Panc1 (cell line): ENCODE measurements around the gene C11orf21. TPM values are rescaled to one million over a fixed set of nuclear protein-coding genes. Genes with fewer than 3 reads are reported as not detected.
A peak's percentile ranks its signal among the peaks of the same experiment; 100 is the strongest.

Experiments used
- ATAC-seq: fragments of 200-7000 bp; cut with Tn5 transposase; 2 replicates; pipeline ENCODE4 v1.9.1; 2020; ENCODE audit warnings: mild to moderate bottlenecking, moderate library complexity
- BruUV-seq: library from RNA; stranded (reverse); fragments of 400-500 nt; replicated peaks from 2 replicates; lab custom pipeline; 2021; lab: Mats Ljungman, UMichigan
- CTCF ChIA-PET: fragments of 300-600 bp; sonication (Branson Sonifier 250); formaldehyde crosslinking; loops from one replicate; lab custom pipeline; 2022; ENCODE audit warnings: antibody characterized with exemption; lab: Charles Lee
- POLR2A ChIA-PET: fragments of 300-600 bp; sonication (Branson Sonifier 250); formaldehyde crosslinking; loops from one replicate; lab custom pipeline; 2022; ENCODE audit warnings: antibody characterized with exemption; lab: Charles Lee
- DNase-seq: peaks from one replicate; pipeline ENCODE4 v3.0.0-alpha.2; 2010; ENCODE audit warnings: low read depth, low spot score
- H3K27ac ChIP-seq: 2 replicates; pipeline ENCODE4 v1.5.1; 2011; ENCODE audit warnings: mild to moderate bottlenecking, low read length, inconsistent platforms
- H3K27me3 ChIP-seq: fragments of 200-500 bp; sonication (Bioruptor generic); 2 replicates; pipeline ENCODE4 v1.6.0; 2014; ENCODE audit warnings: low read length, inconsistent platforms; ENCODE audit not compliant: control insufficient read depth, insufficient read depth
- H3K36me3 ChIP-seq: fragments of 200-500 bp; sonication (Bioruptor generic); 2 replicates; pipeline ENCODE4 v1.5.1; 2014; ENCODE audit warnings: inconsistent platforms, mild to moderate bottlenecking, low read length, moderate library complexity; ENCODE audit not compliant: control insufficient read depth, insufficient read depth
- H3K4me1 ChIP-seq: 2 replicates; pipeline ENCODE4 v1.5.1; 2011; ENCODE audit warnings: inconsistent platforms, mild to moderate bottlenecking, low read length, moderate library complexity; ENCODE audit not compliant: control insufficient read depth, insufficient read depth
- H3K4me3 ChIP-seq, 2 experiments: 2 replicates each; pipeline ENCODE4 v1.5.1; 2011 to 2012; ENCODE audit warnings: low read depth in 2 of 2, low read length in 2 of 2, mild to moderate bottlenecking in 2 of 2, inconsistent platforms in 1 of 2, moderate library complexity in 1 of 2
- H3K9me3 ChIP-seq: fragments of 200-500 bp; sonication (Bioruptor generic); 2 replicates; pipeline ENCODE4 v1.5.1; 2014; ENCODE audit warnings: low read depth, mild to moderate bottlenecking, inconsistent platforms, low read length, moderate library complexity; ENCODE audit not compliant: control insufficient read depth, insufficient read depth
- POLR2AphosphoS5 ChIP-seq: IDR thresholded peaks from 2 replicates; pipeline ENCODE4 v1.6.1; 2012; ENCODE audit warnings: mild to moderate bottlenecking, low read depth, low read length, moderate library complexity
- SIN3A ChIP-seq: IDR thresholded peaks from 2 replicates; pipeline ENCODE4 v1.6.1; 2012; ENCODE audit warnings: low read depth, mild to moderate bottlenecking, low read length, moderate library complexity, borderline replicate concordance; ENCODE audit not compliant: insufficient read depth
- TCF7L2 ChIP-seq: IDR thresholded peaks from 2 replicates; pipeline ENCODE4 v1.6.1; 2011; ENCODE audit warnings: mild to moderate bottlenecking, low read depth, low read length, inconsistent platforms
- in situ Hi-C: cut with HindIII; loops from 2 replicates; pipeline ENCODE4 v1.10.0; 2016; ENCODE audit warnings: low sequenced_read_pairs, low pct_unique_long_range_greater_than_20kb
- intact Hi-C: fragments of 100-400 bp; cut with micrococcal nuclease; formaldehyde crosslinking; loops from one replicate; pipeline ENCODE4 v1.10.0; 2022; ENCODE audit not compliant: unreplicated experiment
- total RNA-seq: library from RNA; stranded (reverse); gene quantifications from one replicate; pipeline ENCODE4 v1.2.1, GENCODE V29; 2021; ENCODE audit not compliant: unreplicated experiment
- TF ChIP-seq, protein P1 (sequence below): fragments of 450-650 bp; IDR thresholded peaks from 2 replicates; pipeline ENCODE4 v1.5.1; 2017; ENCODE audit warnings: mild to moderate bottlenecking
- TF ChIP-seq, protein P2 (sequence below), 2 experiments: IDR thresholded peaks; 2 replicates each; pipeline ENCODE4 v1.6.1; 2011 to 2012; ENCODE audit warnings: low read depth in 2 of 2, control low read depth in 1 of 2, low read length in 1 of 2, mild to moderate bottlenecking in 1 of 2, moderate library complexity in 1 of 2; ENCODE audit not compliant: insufficient read depth in 1 of 2

Gene C11orf21
- total RNA-seq, 1 experiment from 2014 or later = 0.31 TPM

DNA sequence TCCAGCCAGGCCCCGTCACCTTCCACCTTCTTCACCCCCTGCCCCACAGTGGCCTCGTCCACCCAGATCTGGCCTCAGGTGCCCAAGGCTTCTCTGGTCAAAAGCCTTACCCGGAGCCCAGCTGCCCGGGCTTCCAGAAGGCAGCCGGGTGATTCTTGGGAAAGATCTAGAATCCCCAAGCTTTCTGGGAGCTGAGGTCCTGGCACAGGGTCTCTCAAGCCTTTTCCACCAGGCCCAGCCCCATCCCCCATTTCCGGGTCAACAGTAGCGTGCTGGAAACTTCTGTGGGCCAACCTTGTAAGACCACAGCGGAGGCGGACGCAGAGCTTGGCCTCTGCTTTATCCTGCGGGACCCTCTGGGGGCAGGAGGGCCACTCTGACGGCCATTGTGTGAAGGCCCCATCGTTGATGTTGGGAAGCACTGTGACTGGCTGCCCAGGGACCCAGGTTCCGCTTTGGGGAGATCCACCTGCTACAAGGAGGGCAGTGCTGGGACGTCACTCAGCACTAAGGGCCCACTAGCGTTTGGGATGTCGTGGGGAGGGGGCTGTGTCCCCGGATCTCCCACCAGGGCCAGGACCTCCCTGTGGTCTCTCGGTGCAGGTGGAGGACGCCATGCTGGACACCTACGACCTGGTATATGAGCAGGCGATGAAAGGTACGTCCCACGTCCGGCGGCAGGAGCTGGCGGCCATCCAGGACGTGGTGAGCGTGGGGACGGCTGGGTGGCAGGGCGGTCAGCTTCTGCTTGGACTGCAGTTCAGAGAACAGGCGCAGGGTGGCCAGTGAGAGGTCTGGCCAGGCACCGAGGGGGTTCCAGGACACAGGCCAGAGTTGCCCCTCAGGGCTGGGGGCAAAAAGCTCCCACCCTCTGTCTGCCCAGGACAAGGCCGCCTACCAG lies 11.6 kb upstream of the C11orf21 start:
- POLR2A ChIA-PET = no interaction called here
- Histone ChIP-seq H3K36me3 (no peaks in the 10 kb centered on the region), H3K27me3 (no peaks in the 10 kb centered on the region), H3K27ac (no peak overlapping the region), H3K4me1 (peaks cover 18% of the 10 kb centered on the region), H3K4me3 (no peak overlapping the region), H3K9me3 (no peaks in the 10 kb centered on the region)
- ATAC-seq (no peak), DNase-seq (no peak)
- in situ Hi-C loops = no loop called here
- CTCF ChIA-PET = interaction anchor here (0.7 to 1.1 kb wide), 3 partner anchors 8 to 127 kb away, joined by 3 to 7 read pairs (median 3); no protein-coding TSS in a partner anchor
- intact Hi-C loops = loop anchor here (10.0 kb wide), 1 partner anchor 212 kb away; no protein-coding TSS in a partner anchor
- TF ChIP-seq SIN3A (no peak), POLR2AphosphoS5 (no peak), TCF7L2 (no peak)
- TF ChIP-seq, protein P1, sequence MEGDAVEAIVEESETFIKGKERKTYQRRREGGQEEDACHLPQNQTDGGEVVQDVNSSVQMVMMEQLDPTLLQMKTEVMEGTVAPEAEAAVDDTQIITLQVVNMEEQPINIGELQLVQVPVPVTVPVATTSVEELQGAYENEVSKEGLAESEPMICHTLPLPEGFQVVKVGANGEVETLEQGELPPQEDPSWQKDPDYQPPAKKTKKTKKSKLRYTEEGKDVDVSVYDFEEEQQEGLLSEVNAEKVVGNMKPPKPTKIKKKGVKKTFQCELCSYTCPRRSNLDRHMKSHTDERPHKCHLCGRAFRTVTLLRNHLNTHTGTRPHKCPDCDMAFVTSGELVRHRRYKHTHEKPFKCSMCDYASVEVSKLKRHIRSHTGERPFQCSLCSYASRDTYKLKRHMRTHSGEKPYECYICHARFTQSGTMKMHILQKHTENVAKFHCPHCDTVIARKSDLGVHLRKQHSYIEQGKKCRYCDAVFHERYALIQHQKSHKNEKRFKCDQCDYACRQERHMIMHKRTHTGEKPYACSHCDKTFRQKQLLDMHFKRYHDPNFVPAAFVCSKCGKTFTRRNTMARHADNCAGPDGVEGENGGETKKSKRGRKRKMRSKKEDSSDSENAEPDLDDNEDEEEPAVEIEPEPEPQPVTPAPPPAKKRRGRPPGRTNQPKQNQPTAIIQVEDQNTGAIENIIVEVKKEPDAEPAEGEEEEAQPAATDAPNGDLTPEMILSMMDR = no peak
- no TSS peak for BruUV-seq

DNA sequence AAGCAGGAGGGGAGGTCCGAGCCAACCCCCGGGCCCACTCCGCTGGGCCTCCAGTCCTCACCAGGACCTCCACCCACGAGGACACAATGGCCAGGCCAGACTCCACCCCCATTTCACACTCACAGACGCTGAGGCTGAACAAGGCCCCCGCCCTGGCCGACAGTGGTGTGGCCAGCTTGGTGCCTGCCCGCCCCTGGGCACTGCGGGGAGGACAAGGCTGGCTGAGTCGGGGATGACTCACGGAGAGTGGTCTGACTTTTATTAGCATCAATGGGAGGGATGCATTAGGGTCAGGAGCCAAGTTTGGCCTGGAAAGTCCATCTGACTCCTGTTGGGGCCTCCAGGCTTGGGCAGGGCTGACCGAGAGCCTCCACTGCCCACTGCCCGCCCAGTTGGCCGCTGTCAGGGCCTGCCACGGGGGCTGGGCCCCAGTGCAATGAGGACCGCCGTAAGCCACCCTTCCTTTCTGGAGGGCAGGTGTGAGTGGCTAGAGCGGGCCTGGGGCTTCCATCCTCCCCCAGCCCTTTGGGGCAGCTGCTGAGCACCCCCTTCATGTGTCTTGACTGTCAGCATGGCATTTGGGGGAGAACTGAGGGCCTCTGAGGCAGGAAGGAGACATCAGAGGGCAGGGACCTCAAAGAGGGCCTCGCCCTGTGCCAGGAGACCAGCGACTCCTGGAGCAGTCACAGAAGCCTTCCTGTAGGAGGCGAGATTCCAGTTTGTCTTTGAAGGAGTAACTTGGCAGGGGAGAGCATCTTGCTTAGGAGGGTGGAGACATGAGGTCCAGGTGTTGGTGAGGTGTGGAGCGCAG lies 10.7 kb upstream of the C11orf21 start:
- no peak for TF ChIP-seq POLR2AphosphoS5
- TF ChIP-seq TCF7L2 = no peak
- TF ChIP-seq SIN3A = no peak
- TF ChIP-seq, protein P1 = no peak
- TF ChIP-seq, protein P2, sequence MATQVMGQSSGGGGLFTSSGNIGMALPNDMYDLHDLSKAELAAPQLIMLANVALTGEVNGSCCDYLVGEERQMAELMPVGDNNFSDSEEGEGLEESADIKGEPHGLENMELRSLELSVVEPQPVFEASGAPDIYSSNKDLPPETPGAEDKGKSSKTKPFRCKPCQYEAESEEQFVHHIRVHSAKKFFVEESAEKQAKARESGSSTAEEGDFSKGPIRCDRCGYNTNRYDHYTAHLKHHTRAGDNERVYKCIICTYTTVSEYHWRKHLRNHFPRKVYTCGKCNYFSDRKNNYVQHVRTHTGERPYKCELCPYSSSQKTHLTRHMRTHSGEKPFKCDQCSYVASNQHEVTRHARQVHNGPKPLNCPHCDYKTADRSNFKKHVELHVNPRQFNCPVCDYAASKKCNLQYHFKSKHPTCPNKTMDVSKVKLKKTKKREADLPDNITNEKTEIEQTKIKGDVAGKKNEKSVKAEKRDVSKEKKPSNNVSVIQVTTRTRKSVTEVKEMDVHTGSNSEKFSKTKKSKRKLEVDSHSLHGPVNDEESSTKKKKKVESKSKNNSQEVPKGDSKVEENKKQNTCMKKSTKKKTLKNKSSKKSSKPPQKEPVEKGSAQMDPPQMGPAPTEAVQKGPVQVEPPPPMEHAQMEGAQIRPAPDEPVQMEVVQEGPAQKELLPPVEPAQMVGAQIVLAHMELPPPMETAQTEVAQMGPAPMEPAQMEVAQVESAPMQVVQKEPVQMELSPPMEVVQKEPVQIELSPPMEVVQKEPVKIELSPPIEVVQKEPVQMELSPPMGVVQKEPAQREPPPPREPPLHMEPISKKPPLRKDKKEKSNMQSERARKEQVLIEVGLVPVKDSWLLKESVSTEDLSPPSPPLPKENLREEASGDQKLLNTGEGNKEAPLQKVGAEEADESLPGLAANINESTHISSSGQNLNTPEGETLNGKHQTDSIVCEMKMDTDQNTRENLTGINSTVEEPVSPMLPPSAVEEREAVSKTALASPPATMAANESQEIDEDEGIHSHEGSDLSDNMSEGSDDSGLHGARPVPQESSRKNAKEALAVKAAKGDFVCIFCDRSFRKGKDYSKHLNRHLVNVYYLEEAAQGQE (IDR thresholded peaks at IDR 0.05; ENCODE audit: insufficient read depth in 1 of 2, low read depth in 2 of 2, low read length in 1 of 2) = no peak
- Histone ChIP-seq H3K4me1 (peaks cover 18% of the 10 kb centered on the region), H3K4me3 (no peak overlapping the region), H3K27ac (no peak overlapping the region), H3K9me3 (no peaks in the 10 kb centered on the region), H3K36me3 (no peaks in the 10 kb centered on the region), H3K27me3 (no peaks in the 10 kb centered on the region)
- in situ Hi-C loops = no loop called here
- DNase-seq (no peak), ATAC-seq (peak; percentile 35)
- no TSS peak for BruUV-seq
- POLR2A ChIA-PET = no interaction called here
- CTCF ChIA-PET = interaction anchor here (0.6 to 1.2 kb wide), 4 partner anchors 7 to 126 kb away, joined by 3 to 7 read pairs (median 3); no protein-coding TSS in a partner anchor
- intact Hi-C loops = loop anchor here (10.0 kb wide), 1 partner anchor 212 kb away; no protein-coding TSS in a partner anchor
